T1000 (cell line): ENCODE data around the gene ETV1.
"Not testable (repeated sequence)": the region's sequence is repeated elsewhere in the genome, so short reads cannot be mapped to it uniquely, and the experiment has no call there.

ENCODE experiments used
- DNase-seq: peaks from one replicate; lab custom pipeline; 2025; ENCODE audit warnings: mixed read lengths; lab: John Stamatoyannopoulos, UW

ETV1 gene

GRCh38 chr7:13932131-13932530, 57.3 kb downstream of the ETV1 start:
- DNase-seq = no peak

- DNase-seq = no peak
Measured at GRCh38 chr7:13921062-13921461, 68.4 kb downstream of the ETV1 start.

- DNase-seq = peak; percentile 74
Measured at GRCh38 chr7:13920053-13920697, 69.3 kb downstream of the ETV1 start.

- DNase-seq = not testable (repeated sequence)
Measured at GRCh38 chr7:13918333-13918732, 71.1 kb downstream of the ETV1 start.

GRCh38 chr7:13917103-13917502, 72.4 kb downstream of the ETV1 start:
- DNase-seq = not testable (repeated sequence)

- no peak for DNase-seq
Measured at GRCh38 chr7:13915891-13916290, 73.6 kb downstream of the ETV1 start.

GRCh38 chr7:13912715-13913278, 76.7 kb downstream of the ETV1 start:
- no peak for DNase-seq

- no peak for DNase-seq
Measured at GRCh38 chr7:13911909-13912308, 77.6 kb downstream of the ETV1 start.

GRCh38 chr7:13910805-13911551, 78.5 kb downstream of the ETV1 start:
- DNase-seq = no peak

GRCh38 chr7:13908667-13909397, 80.6 kb downstream of the ETV1 start:
- DNase-seq = no peak

- no peak for DNase-seq
Measured at GRCh38 chr7:13907831-13908230, 81.6 kb downstream of the ETV1 start.

GRCh38 chr7:13904689-13905088, 84.8 kb downstream of the ETV1 start:
- DNase-seq = no peak

- DNase-seq = no peak
Measured at GRCh38 chr7:13904007-13904406, 85.5 kb downstream of the ETV1 start.

GRCh38 chr7:13901577-13901976, 87.9 kb downstream of the ETV1 start:
- DNase-seq = no peak

GRCh38 chr7:13898957-13899670, 90.4 kb downstream of the ETV1 start:
- DNase-seq = no peak

- DNase-seq = no peak
Measured at GRCh38 chr7:13897819-13898218, 91.6 kb downstream of the ETV1 start.

GRCh38 chr7:13894954-13895353, 94.5 kb downstream of the ETV1 start:
- no peak for DNase-seq

- no peak for DNase-seq
Measured at GRCh38 chr7:13894377-13894776, 95.1 kb downstream of the ETV1 start.

GRCh38 chr7:13890793-13891192, 98.7 kb downstream of the ETV1 start:
- no peak for DNase-seq

GRCh38 chr7:13886356-13886755, 103.1 kb downstream of the ETV1 start:
- no peak for DNase-seq

- DNase-seq = no peak
Measured at GRCh38 chr7:13882051-13882450, 107.4 kb downstream of the ETV1 start.

- DNase-seq = no peak
Measured at GRCh38 chr7:13880789-13881188, 108.7 kb downstream of the ETV1 start.
